ENCODE measurements around the gene EML3.
"Not testable (repeated sequence)": the region's sequence is repeated elsewhere in the genome, so short reads cannot be mapped to it uniquely, and the experiment has no call there.

DNA sequence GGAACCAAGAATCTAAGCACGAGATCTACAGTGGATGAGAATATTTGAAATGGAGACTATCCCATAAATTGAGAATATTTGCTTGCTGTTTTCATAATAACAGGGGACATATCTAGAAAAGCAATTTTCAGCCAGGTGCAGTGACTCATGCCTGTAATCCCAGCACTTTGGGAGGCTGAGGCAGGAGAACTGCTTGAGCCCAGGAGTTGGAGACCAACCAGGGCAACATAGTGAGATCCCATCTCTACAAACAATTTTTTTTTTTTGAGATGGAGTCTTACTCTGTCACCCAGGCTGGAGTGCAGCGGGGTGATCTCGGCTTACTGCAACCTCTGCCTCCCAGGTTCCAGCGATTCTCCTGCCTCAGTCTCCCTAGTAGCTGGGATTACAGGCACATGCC lies 30.8 kb downstream of the EML3 start:
- TF ChIP-seq, protein P1, sequence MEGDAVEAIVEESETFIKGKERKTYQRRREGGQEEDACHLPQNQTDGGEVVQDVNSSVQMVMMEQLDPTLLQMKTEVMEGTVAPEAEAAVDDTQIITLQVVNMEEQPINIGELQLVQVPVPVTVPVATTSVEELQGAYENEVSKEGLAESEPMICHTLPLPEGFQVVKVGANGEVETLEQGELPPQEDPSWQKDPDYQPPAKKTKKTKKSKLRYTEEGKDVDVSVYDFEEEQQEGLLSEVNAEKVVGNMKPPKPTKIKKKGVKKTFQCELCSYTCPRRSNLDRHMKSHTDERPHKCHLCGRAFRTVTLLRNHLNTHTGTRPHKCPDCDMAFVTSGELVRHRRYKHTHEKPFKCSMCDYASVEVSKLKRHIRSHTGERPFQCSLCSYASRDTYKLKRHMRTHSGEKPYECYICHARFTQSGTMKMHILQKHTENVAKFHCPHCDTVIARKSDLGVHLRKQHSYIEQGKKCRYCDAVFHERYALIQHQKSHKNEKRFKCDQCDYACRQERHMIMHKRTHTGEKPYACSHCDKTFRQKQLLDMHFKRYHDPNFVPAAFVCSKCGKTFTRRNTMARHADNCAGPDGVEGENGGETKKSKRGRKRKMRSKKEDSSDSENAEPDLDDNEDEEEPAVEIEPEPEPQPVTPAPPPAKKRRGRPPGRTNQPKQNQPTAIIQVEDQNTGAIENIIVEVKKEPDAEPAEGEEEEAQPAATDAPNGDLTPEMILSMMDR (IDR thresholded peaks at IDR 0.05): not testable (repeated sequence)
- not testable (repeated sequence) for TF ChIP-seq EZH2phosphoT487, EZH2 (IDR thresholded peaks at IDR 0.05)
